ENCODE data around the gene WNT4.

Gene WNT4

DNA sequence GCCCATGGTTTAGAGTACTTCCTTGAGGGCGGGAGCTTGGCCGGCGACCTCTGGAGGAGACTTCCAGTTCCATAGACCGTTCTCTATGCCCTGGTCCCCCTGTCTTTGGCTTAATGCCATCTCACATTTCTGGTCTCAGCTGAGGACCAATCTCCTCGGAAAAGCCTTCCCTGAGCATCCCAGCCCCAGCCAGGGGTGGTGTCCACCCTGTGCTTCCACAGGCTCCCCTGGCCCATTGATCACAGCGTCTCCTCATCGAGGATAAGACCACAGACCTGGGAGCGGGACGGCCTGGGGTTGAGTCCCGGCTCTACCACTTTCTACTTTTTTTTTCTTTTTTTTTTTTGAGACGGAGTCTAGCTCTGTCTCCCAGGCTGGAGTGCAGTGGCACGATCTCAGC lies 14.5 kb downstream of the WNT4 start:
- no peak for DNase-seq

DNA sequence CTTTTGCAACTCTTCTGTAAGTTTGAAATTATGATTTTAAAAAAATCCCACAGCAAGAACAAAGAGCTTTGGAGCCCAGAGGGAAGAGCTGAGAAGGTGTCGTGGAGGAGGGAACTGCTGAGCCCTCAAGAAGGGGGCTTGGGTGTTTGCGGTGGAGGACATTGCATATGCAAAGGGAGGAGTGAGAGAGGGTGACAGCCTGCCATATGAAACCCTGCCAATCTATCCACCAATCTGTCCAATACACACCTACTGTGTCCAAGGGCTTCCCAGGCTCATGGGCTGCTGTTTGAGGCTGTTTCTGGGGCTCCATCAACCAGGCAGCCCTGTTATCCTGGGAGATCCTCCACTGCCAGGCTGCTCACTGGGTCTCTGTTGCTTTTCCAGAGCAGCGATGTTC lies 15.2 kb downstream of the WNT4 start:
- DNase-seq: no peak

DNA sequence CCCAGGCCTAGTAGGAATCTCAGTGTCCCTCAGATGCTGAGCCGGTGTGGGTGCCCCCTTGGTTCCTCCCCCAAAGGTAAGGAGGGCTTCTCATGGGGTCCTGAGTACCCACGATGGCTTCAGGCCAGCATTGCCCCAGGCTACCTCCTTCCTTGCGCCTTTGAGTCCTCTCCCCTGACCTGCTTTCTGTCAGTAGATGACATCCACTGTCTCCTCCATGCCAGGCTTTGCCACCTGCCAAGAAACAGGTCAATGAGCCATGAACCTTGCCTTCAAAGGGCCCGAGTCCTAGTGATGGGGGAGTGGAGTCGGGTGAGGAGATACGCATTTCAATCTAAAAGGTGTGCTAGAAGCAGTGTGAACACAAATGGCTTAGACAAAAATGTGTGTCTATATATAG lies 15.6 kb downstream of the WNT4 start:
- no peak for DNase-seq

DNA sequence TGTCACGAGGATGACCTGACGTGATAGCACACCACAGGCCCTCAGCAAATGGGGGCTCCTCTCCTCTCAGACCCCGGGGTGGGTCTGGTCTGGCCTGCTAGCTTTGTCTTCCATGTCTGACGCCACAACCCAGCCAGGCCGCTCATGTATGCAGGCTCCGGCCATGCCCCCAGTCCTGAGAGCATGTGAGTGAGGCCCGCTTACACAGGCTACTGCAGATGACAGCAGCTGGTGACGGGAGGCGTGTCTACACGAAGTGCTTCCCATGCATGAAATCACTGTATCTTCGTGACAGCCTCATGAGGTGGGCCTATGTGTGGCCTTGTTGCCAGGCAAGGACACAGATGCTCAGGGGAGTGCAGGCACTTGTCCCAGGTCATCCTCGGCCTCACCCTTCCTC lies 16.4 kb downstream of the WNT4 start:
- DNase-seq: no peak

DNA sequence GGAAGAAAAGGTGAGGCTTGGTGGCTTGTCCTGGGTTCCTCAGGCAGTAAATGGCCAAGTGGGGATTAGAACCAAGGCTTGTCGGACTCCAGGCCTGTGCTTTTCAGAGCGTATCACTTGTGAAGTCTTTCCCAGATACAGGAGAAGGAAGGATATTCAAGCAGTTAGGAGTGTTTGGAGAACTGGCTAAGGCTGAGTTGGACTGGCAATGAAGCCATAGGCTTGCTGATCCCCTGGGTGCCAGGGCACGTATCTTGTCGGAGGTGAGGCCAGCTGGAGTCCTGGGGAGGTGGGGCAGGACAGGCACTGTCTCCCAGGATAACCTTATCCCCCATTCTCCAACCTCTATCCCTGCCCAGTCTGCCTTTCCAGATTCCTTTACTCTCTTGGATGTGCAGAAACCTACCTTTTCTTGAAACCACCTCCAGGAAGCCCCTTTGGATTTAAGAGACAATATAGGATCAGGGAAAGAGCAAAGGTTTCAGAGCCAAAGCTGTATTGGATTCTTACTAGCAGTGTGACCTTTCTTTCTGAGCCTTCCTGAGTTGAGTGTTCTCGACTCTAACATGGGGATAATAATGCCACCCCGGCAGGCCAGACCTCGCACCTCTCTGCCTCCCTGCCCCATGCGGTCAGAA lies 18.2 kb downstream of the WNT4 start:
- DNase-seq: no peak

DNA sequence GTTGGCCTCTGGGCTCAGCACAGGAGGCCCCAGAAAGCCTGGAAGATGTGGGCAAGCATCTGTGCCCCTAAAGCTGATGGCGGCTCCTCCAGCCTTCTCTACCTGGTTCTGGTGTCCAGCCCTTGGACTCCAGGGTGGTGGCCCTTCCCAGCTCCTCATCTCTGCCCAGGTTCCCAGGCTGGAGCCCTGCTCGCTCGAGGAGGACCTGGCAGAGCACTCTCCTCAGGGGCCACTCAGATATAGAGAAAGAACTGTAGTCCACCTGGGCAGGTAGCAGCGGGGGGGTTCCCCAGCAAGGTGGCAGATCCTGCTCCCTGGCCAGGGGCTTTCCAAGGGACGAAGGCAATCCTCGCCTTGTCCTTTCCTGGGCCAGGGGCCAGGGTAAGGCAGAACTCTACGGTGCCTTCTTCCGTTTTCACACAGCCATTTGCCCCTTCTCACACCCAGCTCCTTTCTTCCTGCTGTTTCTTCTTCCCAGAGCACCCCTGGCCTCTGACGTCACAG lies 18.9 kb downstream of the WNT4 start:
- DNase-seq: no peak

DNA sequence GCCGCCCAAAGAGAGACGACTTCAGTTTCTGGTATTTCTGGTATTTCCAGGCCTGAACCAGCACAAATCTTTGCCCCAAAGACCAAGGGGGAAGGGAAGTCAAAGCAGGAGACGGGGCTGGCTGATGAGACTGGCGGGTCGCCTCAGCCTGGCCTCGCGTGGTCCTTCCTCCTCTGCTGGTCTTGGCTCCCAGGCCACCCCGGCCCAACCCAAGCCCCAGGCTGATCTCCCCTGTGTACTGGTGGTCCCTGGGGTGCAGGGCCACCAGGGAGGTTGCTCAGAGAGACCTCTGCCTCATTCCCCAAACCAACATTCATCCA lies 19.9 kb downstream of the WNT4 start:
- DNase-seq: no peak

DNA sequence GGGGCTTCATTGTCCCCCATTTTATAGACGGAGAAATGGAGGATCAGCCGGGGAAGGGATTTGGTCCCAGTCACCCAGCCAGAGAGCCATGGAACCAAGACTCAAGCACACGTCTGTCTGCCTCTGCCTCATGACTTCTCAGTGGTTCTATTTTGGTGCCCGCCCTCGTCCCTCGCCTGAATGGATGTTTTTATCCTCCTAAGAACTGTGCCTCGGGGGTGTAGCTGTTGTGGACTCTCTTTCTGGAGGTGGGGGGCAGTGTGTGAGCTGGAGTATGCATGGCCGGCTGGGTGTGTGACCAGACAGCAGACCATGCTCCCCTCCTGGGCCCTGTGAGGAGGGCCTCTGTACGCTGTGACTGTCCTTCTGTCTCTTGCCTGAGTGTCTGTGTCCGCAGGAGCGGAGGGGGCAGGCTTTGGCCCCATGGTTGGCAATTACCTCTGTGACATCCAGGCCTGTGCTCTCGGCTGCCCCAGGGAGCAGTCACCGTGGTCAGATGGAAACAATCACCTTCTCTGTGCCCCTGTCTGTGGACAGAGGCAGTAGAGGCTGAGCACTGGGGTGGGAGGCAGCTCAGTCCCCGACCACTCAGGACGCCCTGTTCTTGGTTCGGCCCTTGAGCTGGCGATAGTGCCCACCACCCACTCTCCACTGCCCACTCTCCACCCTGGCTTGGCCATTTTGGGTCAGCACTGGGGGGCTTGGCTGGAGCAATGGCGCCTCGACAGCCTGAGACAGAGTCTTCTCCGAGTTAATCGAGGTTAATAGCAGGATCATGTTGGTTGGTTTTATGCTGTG lies 20.4 kb downstream of the WNT4 start:
- DNase-seq: no peak

DNA sequence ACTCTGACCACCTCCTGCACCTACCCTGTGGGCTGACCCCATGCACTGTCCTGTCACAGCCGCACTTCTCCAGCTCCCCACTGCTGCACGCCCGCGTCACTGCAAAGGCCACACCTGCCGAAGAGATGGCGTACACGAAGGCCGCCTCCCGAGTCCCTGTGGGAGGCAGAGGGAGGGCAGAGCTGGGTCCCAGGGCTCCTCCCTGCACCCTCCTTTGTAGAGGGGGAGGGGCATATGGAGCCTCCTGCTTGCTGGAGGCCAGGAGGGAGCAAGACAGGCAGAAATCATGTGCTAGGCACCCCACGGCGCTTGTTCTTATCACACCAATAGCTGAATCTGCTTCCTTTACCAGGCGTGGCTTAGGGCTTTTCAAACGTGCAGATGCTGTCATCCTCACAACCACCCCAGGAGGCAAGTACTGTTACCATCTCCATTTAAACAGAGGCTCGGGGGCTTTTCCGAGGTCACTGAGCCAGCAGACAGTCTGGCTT lies 21.4 kb downstream of the WNT4 start:
- no peak for DNase-seq

DNA sequence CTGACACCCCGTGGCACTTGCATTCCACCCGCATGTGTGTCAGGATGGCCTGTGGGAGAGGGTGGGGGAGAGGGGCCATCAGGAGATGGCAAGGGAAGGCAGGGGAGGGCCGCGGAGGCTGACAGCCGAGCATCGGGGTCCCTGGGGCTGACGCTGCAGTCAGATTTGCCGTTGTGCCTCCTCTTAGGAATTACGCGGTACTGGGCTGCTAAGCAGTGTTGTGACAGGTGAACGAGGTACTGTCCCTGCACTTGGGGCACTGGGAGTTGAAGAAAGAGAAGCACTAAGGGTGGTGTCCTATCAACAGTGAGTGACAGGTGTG lies 22.5 kb downstream of the WNT4 start:
- no peak for DNase-seq

DNA sequence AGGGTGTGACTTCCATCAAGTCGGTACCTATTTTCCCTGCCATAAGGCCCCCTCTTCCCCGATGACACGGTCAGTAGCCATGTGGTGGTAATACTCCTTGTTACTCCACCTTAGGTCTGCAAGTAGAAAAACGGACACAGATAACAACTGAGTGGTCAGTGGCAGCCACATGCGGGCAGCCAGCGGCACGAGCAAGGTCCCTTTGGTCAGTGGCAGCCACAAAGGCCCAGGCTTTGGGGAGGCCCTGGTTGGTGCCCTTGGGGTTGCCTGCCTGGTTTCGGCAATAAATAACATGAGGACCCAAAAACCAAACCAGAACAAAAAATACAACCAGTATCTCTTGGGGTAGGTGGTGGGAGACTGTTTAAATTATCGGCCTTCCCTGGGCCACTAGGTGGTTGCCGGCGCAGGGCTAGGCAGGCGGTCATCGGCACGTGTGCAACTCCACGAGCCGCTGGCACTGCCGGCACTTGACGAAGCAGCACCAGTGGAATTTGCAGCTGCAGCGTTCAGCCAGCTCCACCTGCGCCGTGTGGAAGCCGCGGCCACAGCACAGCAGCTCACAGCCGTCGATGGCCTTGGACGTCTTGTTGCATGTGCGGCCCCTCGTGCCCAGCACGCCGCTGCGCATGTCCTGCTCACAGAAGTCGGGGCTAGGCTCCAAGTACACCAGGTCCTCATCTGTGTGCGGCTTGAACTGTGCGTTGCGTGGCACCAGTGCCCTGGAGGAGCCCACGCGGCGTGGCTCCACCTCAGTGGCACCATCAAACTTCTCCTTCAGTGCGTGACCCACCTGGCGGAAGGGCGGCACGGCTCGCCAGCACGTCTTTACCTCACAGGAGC lies 23.1 kb downstream of the WNT4 start:
- DNase-seq: peak; percentile 43

DNA sequence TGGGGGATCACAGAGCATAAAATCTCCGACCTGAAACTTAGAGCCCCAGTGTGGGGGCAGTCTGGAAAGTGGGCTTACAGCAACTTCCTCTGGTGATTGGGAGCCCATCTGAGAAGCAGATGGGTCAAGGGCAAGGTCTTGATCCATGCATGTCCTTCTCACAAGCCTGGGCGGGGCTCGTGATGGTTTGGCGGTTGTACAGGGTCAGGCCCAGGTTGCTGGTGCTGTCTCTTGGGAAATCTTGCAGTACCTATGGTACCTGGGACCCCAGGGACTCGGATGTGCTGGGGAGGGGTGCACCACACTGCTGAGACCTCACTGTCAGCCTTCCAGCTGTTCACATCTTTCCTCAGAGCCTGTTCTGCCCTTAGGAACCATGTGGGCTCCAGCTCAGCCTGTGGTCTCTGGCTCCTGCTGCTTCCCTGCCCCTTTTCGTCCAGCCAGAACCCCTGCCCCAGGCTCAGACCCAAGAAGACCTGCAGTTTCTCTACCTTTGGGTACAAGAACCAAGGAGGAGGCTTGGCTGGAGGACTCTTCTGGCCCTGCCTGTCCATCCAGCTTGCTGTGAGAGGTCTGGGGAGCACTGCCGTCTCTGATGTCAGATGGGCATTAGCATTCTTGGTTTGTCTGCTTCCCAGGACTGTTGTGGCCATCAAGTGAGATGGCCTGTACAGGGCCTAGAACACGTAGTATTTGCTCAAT lies 24.5 kb downstream of the WNT4 start:
- DNase-seq: peak; percentile 60

DNA sequence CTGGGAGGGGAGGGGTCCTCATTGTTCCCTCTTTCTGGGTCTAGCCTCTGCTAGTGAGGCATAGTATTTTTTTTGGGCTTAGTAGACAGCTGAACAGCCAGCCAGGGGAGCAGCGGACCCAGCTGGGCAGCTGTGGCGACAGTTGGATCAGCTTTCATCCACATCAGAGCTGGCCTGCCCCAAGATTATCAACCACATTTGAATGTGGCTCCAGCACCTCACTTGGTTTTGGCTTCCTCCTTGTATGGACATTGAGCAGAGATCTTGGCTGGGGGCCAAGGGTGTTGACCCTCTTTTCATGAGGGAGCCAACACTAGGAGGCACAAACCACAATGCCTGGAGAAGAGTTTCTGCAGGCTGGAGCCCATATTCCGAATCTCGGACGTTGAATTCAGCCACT lies 25.0 kb downstream of the WNT4 start:
- peak; percentile 33 for DNase-seq

DNA sequence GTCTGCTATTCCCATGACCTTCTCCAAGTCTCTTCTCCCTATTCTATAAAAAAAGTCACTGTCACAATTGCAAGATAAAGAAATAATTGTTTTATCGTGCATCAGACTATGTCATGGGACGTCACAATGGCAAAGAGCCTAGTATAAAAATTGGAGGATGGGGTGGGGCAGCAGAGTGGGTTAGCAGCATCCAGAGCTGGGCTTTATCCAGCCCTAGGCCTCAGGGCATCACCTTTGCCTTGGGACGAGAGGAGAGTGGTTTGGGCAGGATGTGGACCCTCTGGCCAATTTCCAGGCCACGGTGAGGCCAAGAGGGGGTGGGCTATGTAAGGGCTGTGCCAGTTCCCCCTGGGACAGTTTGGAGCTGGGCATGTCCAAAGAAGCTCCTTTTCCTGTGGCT lies 25.7 kb downstream of the WNT4 start:
- DNase-seq: peak; percentile 36

DNA sequence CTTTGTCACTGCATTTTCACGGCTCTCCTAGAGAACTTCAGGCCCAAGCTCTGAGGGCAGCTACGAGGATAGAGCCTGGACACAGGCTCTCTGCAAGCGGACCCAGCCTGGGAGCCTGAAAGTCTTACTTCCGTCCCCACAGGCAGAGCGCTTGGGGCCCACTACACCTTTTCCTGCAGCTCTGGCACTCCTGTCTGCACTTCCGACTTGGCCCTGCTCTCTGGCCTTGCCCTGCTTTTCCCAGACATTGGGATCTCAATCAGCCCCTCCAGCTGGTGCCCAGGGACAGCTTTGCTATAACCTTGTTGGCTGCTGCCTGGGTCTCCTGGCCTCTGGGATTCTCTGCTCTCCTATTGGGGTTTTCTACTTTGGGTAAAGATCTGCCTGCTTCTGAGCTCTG lies 27.6 kb downstream of the WNT4 start:
- peak; percentile 53 for DNase-seq

DNA sequence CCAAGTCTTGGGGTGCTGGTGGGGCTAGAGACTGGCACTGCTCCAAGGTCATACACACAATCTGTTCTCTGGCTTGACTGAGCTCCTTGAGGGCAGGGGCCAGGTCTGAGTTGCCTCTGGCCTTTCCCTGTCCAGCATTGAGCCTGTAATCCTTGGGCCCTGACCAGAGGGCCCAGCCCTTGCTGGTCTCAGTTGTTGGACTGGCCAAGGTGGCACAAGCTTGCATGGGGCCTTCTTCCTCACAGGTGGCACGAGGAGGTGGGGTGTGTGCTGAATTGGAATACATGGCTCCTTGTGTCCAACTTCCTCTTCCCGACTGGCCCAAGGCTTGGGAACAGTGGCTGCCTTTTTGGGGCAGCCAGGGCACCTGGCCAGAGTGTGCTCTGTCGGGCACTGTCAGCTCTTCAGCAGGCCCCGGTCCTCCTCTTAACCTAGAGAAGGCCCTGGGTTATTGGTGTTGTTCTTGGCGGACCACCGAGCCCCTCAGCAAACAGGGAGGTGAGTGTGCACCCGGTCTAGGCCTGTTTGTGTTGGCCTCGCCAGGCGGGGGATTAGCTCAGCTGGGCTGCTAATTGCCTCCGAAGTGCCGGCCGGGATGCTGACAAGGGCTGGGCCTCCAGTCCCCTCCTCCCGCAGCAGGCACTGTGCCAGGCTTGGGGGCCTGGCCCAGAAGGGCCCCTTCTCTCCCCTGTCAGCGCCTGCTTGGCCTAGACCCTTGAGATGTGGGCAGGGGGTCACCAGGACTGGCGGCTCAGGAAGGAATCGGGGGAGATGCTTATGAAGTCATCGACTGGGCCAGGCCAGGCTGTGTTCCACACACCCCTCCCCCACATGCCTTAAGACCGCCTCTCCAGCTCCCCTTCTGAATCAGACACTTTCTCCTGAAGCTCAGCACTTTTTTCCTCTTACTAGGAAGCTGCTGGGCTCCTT lies 28.5 kb downstream of the WNT4 start:
- no peak for DNase-seq

DNA sequence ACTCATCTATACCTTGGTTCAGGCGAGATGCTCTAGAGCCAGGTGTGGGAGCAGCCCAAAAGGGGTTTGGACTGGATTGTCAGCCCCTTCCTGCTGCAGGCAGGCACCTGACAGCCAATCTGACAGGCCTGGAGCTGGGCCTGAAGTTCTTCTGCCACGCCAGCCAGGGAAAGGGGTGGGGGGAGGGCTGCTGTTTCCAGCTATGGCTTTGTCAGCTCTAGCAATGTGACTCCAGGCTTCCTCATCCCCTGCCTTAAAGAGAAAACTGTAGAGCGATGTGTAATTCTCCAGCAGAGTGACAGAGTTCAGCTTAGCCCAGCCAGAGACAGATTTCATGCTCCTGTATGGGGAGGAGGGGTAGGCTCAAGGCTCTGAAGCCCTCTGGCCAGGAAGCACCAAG lies 30.3 kb downstream of the WNT4 start:
- no peak for DNase-seq

DNA sequence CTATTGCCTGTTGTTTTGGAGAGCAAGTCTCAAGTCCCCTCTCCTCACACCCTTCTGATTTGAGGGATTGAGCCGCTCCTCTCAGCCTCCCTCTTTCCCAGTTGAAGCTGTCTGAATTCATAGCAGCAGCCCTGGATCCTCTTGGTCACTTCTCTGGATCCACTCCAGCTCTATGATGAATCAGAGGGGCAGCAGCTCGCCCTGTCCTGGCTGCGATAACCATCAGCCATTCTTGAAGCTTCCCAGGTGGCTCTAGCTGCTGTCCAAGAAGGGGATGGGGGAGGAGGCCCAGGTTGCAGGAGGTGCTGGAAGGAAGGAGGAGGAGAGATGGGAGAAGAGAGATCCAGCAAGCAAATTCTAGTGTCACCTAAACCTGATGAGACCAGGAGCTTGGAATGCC lies 31.3 kb downstream of the WNT4 start:
- DNase-seq: no peak

DNA sequence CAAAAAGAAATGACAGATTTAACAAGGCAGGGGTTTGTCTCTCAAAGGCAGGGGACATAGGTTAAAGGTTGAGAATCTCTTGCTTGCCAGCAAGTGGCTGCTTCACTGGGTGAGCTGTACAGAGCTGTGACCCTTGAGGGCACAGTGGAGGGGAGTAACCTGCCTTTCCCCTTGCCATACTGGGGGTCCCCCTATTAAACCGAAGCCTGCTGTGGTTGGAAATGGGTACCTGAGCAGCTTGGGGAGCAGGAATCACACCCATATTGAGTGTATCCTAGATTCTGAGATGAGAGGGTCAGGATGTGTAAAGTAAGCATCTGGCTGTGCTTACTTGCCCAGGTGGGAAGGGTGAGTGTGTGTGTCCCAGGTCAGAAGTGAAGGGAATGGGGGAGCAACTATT lies 31.8 kb downstream of the WNT4 start:
- DNase-seq: no peak

DNA sequence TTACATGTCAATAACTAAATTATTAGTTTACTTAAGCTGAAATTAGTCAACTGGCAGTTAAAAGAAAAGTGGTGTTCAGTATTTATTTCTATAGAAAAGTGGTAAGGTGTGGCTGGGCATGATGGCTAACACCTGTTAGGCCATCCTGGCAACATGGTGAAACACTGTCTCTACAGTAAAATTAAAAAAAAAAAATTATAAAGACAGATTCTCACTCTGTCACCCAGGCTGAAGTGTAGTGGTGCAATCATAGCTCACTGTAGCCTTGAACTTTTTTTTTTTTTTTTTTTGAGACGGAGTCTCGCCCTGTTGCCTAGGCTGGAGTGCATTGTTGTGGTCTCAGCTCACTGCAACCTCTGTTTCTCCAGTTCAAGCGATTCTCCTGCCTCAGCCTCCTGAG lies 32.9 kb downstream of the WNT4 start:
- no peak for DNase-seq

DNA sequence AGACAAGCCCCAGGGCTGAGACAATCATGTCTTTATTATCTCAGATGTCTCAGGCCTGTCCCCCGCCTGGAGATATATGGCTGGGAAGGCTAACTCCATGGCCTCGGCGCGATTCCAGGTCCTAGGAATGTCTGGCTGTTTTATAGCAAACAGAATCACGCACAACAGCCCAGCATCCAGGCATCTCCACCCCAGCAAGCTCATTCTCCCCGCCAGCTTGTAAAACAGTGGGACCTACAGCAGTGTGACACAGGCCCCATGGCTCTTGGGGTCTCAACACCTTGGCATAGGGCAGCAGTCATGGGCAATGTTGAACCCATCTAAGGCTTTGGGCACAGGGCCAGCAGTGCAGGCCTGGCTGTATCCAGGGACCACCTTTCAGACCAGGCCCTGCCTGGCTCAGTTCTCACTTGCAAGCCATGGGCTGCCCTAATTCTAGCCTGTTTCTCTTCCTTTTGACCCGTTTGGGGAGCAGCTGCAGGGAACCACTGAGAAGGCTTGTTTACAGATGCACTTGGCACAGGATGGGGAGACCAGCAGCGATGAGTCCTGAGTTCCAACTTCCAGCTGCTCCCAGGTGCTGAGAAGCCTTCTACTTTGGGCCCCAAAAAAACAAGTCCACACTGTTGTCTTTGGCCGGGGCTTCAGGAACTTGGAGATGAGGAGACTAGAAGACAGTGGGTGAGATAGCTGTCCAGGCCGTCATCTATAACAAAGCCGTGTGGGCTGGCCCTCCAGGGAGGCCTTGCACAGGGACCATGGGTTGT lies 34.4 kb downstream of the WNT4 start:
- DNase-seq: no peak
